Renal pelvis (tissue), 12 donors: Measurements from ENCODE around the gene EGFL7. TPM values are rescaled to one million over a fixed set of nuclear protein-coding genes. Genes with fewer than 3 reads are reported as not detected.

Source experiments
- DNase-seq: peaks from one replicate; pipeline ENCODE4 v3.0.0-alpha.2; 2013
- long read RNA-seq, 16 experiments: transcript quantifications; one replicate each; lab custom pipeline, GENCODE V29; 2026
- polyA plus RNA-seq, 3 donors: library from polyadenylated mRNA; unstranded; fragments of 120-200 nt; gene quantifications; one replicate each; pipeline ENCODE4 v1.2.1, GENCODE V29; 2013; ENCODE audit not compliant: insufficient read length in 3 of 3

EGFL7 gene
- polyA plus RNA-seq, result 10 to 100 TPM; 60.9 to 86.3 (median 86.0) TPM
- long read RNA-seq, donor 1, transcript EGFL7-202 (9 exons, 1,282 nt), result major isoform, 10 of 58 reads
- long read RNA-seq, donor 1, transcript EGFL7-204 (10 exons, 1,529 nt), result minor isoform, 8 of 58 reads
- long read RNA-seq, donor 1, partial matches to known transcripts, result 28 of 58 reads
- long read RNA-seq, donor 1, other reads (novel, unspliced or antisense), result 11 of 58 reads
- long read RNA-seq, donor 2, transcript EGFL7-202 (9 exons, 1,282 nt), result minor isoform, 14 of 58 reads
- long read RNA-seq, donor 2, transcript EGFL7-204 (10 exons, 1,529 nt), result major isoform, 23 of 58 reads
- long read RNA-seq, donor 2, partial matches to known transcripts, result 16 of 58 reads
- long read RNA-seq, donor 2, other reads (novel, unspliced or antisense), result 5 of 58 reads
- long read RNA-seq, donor 3, transcript EGFL7-204 (10 exons, 1,529 nt), result major isoform, 10 of 58 reads
- long read RNA-seq, donor 3, transcript EGFL7-202 (9 exons, 1,282 nt), result minor isoform, 8 of 58 reads
- long read RNA-seq, donor 3, partial matches to known transcripts, result 38 of 58 reads
- long read RNA-seq, donor 3, other reads (novel, unspliced or antisense), result 0 of 58 reads
- long read RNA-seq, donor 4, transcript EGFL7-204 (10 exons, 1,529 nt), result major isoform, 25 of 83 reads
- long read RNA-seq, donor 4, transcript EGFL7-202 (9 exons, 1,282 nt), result minor isoform, 13 of 83 reads
- long read RNA-seq, donor 4, partial matches to known transcripts, result 36 of 83 reads
- long read RNA-seq, donor 4, other reads (novel, unspliced or antisense), result 6 of 83 reads
- long read RNA-seq, donor 5, transcript EGFL7-204 (10 exons, 1,529 nt), result minor isoform, 7 of 24 reads
- long read RNA-seq, donor 5, transcript EGFL7-202 (9 exons, 1,282 nt), result major isoform, 11 of 24 reads
- long read RNA-seq, donor 5, partial matches to known transcripts, result 5 of 24 reads
- long read RNA-seq, donor 5, other reads (novel, unspliced or antisense), result 0 of 24 reads
- long read RNA-seq, donor 6, transcript EGFL7-202 (9 exons, 1,282 nt), result minor isoform, 7 of 46 reads
- long read RNA-seq, donor 6, transcript EGFL7-204 (10 exons, 1,529 nt), result major isoform, 10 of 46 reads
- long read RNA-seq, donor 6, partial matches to known transcripts, result 28 of 46 reads
- long read RNA-seq, donor 6, other reads (novel, unspliced or antisense), result 0 of 46 reads
- long read RNA-seq, donor 7, transcript EGFL7-204 (10 exons, 1,529 nt), result major isoform, 13 of 44 reads
- long read RNA-seq, donor 7, transcript EGFL7-202 (9 exons, 1,282 nt), result minor isoform, 11 of 44 reads
- long read RNA-seq, donor 7, partial matches to known transcripts, result 13 of 44 reads
- long read RNA-seq, donor 7, other reads (novel, unspliced or antisense), result 5 of 44 reads
- long read RNA-seq, donor 8, partial matches to known transcripts, result 0 of 3 reads
- long read RNA-seq, donor 8, other reads (novel, unspliced or antisense), result 0 of 3 reads
- long read RNA-seq, donor 9, transcript EGFL7-202 (9 exons, 1,282 nt), result minor isoform, 12 of 155 reads
- long read RNA-seq, donor 9, transcript EGFL7-204 (10 exons, 1,529 nt), result major isoform, 19 of 155 reads
- long read RNA-seq, donor 9, partial matches to known transcripts, result 64 of 155 reads
- long read RNA-seq, donor 9, other reads (novel, unspliced or antisense), result 58 of 155 reads
- long read RNA-seq, donor 10, transcript EGFL7-204 (10 exons, 1,529 nt), result minor isoform, 5 of 305 reads
- long read RNA-seq, donor 10, transcript EGFL7-202 (9 exons, 1,282 nt), result major isoform, 12 of 305 reads
- long read RNA-seq, donor 10, partial matches to known transcripts, result 271 of 305 reads
- long read RNA-seq, donor 10, other reads (novel, unspliced or antisense), result 16 of 305 reads
- long read RNA-seq, donor 11, transcript EGFL7-204 (10 exons, 1,529 nt), result major isoform, 15 of 35 reads
- long read RNA-seq, donor 11, transcript EGFL7-202 (9 exons, 1,282 nt), result minor isoform, 7 of 35 reads
- long read RNA-seq, donor 11, partial matches to known transcripts, result 13 of 35 reads
- long read RNA-seq, donor 11, other reads (novel, unspliced or antisense), result 0 of 35 reads
- long read RNA-seq, donor 12, transcript EGFL7-202 (9 exons, 1,282 nt), result major isoform, 15 of 40 reads
- long read RNA-seq, donor 12, transcript EGFL7-204 (10 exons, 1,529 nt), result minor isoform, 9 of 40 reads
- long read RNA-seq, donor 12, partial matches to known transcripts, result 15 of 40 reads
- long read RNA-seq, donor 12, other reads (novel, unspliced or antisense), result 0 of 40 reads
- long read RNA-seq, donor 13, transcript EGFL7-202 (9 exons, 1,282 nt), result major isoform, 6 of 35 reads
- long read RNA-seq, donor 13, partial matches to known transcripts, result 25 of 35 reads
- long read RNA-seq, donor 13, other reads (novel, unspliced or antisense), result 0 of 35 reads
- long read RNA-seq, donor 14, result 0 reads
- long read RNA-seq, donor 15, transcript EGFL7-202 (9 exons, 1,282 nt), result minor isoform, 19 of 1,330 reads
- long read RNA-seq, donor 15, transcript EGFL7-204 (10 exons, 1,529 nt), result major isoform, 22 of 1,330 reads
- long read RNA-seq, donor 15, partial matches to known transcripts, result 174 of 1,330 reads
- long read RNA-seq, donor 15, other reads (novel, unspliced or antisense), result 1,115 of 1,330 reads
- long read RNA-seq, donor 16, transcript EGFL7-204 (10 exons, 1,529 nt), result minor isoform, 19 of 54 reads
- long read RNA-seq, donor 16, transcript EGFL7-202 (9 exons, 1,282 nt), result major isoform, 23 of 54 reads
- long read RNA-seq, donor 16, partial matches to known transcripts, result 12 of 54 reads
- long read RNA-seq, donor 16, other reads (novel, unspliced or antisense), result 0 of 54 reads

GRCh38 chr9:136662656-136663581, at the start of gene EGFL7:
Gene EGFL7 (plus strand): TSS chr9:136662916. CDS start chr9:136668283, 5,367 bp downstream.
- DNase-seq, result no peak

- DNase-seq, result no peak
These were observed 48.8 kb upstream of the EGFL7 start for GRCh38 chr9:136613824-136614371.

- DNase-seq, result no peak
These were observed 48.3 kb upstream of the EGFL7 start for GRCh38 chr9:136614372-136614922.

- no peak for DNase-seq
These were observed 47.6 kb upstream of the EGFL7 start for GRCh38 chr9:136614967-136615623.

GRCh38 chr9:136615631-136616306, 46.9 kb upstream of the EGFL7 start:
- no peak for DNase-seq

GRCh38 chr9:136616307-136616635, 46.4 kb upstream of the EGFL7 start:
- no peak for DNase-seq

- DNase-seq, result no peak
These were observed 45.6 kb upstream of the EGFL7 start for GRCh38 chr9:136616948-136617695.

- no peak for DNase-seq
These were observed 44.8 kb upstream of the EGFL7 start for GRCh38 chr9:136617746-136618579.

- no peak for DNase-seq
These were observed 43.9 kb upstream of the EGFL7 start for GRCh38 chr9:136618580-136619547.

- DNase-seq, result no peak
These were observed 42.8 kb upstream of the EGFL7 start for GRCh38 chr9:136619742-136620440.

GRCh38 chr9:136620441-136621018, 42.2 kb upstream of the EGFL7 start:
- DNase-seq, result no peak
